ENCODE data around the gene CNIH2.

GRCh38 chr11:66230156-66230555 is 47.8 kb upstream of the CNIH2 start:
- no peak for TF ChIP-seq POLR2AphosphoS5 (IDR thresholded peaks at IDR 0.05; ENCODE audit: low read depth, low read length)
- TF ChIP-seq POLR2A (IDR thresholded peaks at IDR 0.05; ENCODE audit: low read depth, low read length) = no peak
